Mucosa of rectum (tissue), 2 donors: ENCODE data around the gene DLX5.

Source experiments
- H3K27ac ChIP-seq, 2 donors: one replicate each; pipeline ENCODE4 v1.7.0; 2013; ENCODE audit warnings: inconsistent platforms in 2 of 2, low read depth in 2 of 2, low read length in 2 of 2
- H3K27me3 ChIP-seq, 2 donors: one replicate each; pipeline ENCODE4 v1.7.0; 2013; ENCODE audit warnings: low read length in 2 of 2; ENCODE audit not compliant: control insufficient read depth in 2 of 2, insufficient read depth in 2 of 2
- H3K36me3 ChIP-seq, 2 donors: one replicate each; pipeline ENCODE4 v1.7.0; 2013; ENCODE audit warnings: low read length in 2 of 2; ENCODE audit not compliant: control insufficient read depth in 2 of 2, insufficient read depth in 2 of 2
- H3K4me1 ChIP-seq, 2 donors: one replicate each; pipeline ENCODE4 v1.7.0; 2013; ENCODE audit warnings: low read length in 2 of 2, mild to moderate bottlenecking in 1 of 2; ENCODE audit not compliant: control insufficient read depth in 2 of 2, insufficient read depth in 2 of 2
- H3K4me3 ChIP-seq, 2 donors: one replicate each; pipeline ENCODE4 v1.7.0; 2013; ENCODE audit warnings: low read length in 2 of 2
- H3K9ac ChIP-seq, 2 donors: one replicate each; pipeline ENCODE4 v1.7.0; 2013; ENCODE audit warnings: low read length in 2 of 2, low read depth in 1 of 2, mild to moderate bottlenecking in 1 of 2
- H3K9me3 ChIP-seq, 2 donors: one replicate each; pipeline ENCODE4 v1.7.0; 2013; ENCODE audit warnings: low read length in 2 of 2; ENCODE audit not compliant: control insufficient read depth in 2 of 2
- donor health status: healthy.
- donor health status: Normal muscosa, but diverticular disease.

The DLX5 gene

DNA sequence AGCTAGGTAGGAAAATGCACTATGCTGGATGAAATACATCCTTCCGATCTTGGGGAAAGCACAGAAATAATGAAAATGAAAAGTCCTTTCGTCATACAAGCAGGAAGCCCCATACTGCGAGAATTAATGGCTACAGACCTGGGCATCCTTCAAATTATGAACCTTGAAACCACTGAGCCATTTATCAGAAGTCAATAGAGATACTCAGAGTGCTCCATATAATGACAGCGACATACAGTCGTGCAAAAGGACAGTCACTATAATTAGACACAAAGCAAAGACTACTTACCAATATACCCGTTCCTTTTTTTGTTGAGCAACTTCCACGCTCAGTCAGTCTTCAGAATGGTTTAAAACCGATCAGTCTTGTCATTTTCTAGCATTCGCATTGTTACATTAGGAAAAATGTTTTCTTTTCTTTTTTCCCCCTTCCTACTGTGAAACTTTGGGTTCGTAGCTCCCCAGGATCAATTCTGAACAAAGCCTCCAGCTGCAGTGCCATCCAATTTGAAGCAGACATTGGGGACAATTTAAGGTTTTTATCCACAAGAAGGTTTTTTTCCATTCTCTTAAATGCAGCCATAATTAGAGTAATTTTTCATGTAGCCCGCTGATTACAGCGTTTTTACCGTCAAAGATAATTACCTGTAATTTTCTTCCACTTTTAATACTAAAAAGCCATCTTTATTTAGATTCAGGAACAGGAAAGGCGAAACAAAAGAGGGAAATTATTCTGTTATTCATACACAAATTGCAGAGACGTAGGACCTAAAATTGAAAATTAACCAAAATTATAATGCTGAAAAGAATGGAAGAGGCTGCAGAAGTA is 12.9 kb downstream of the DLX5 start:
- Histone ChIP-seq H3K4me3 (no peak overlapping the region), H3K27me3 (peaks cover 72 to 83% of the 10 kb centered on the region in 2 donors)

DNA sequence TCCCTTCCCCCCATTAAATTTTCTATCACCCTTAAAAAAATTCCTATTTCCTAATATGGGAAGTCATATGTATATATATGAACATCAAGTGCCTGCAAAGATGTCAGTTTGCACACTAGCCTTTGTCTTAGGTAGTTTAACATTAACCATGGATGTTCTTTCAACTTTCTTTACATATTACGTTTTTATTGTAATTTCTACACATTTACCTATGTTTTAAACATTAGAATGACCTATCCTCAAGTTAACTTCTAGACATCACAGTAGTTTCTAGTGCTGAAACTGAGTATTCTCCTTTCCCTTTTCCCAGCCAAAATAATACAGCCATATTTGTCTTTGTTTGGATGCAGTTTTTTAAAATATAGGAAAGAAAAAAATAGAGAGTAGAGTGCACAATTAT is 13.5 kb downstream of the DLX5 start:
- Histone ChIP-seq H3K9me3 (no peaks in the 10 kb centered on the region), H3K27ac (no peak overlapping the region), H3K4me3 (no peak overlapping the region), H3K27me3 (peaks cover 65 to 80% of the 10 kb centered on the region in 2 donors), H3K36me3 (no peaks in the 10 kb centered on the region), H3K9ac (no peak overlapping the region), H3K4me1 (no peaks in the 10 kb centered on the region)

More for the DNA sequence above, 12.9 kb downstream of the DLX5 start:
- Histone ChIP-seq H3K27ac (no peak overlapping the region), H3K9me3 (no peaks in the 10 kb centered on the region), H3K4me1 (no peaks in the 10 kb centered on the region), H3K9ac (no peak overlapping the region), H3K36me3 (no peaks in the 10 kb centered on the region)

DNA sequence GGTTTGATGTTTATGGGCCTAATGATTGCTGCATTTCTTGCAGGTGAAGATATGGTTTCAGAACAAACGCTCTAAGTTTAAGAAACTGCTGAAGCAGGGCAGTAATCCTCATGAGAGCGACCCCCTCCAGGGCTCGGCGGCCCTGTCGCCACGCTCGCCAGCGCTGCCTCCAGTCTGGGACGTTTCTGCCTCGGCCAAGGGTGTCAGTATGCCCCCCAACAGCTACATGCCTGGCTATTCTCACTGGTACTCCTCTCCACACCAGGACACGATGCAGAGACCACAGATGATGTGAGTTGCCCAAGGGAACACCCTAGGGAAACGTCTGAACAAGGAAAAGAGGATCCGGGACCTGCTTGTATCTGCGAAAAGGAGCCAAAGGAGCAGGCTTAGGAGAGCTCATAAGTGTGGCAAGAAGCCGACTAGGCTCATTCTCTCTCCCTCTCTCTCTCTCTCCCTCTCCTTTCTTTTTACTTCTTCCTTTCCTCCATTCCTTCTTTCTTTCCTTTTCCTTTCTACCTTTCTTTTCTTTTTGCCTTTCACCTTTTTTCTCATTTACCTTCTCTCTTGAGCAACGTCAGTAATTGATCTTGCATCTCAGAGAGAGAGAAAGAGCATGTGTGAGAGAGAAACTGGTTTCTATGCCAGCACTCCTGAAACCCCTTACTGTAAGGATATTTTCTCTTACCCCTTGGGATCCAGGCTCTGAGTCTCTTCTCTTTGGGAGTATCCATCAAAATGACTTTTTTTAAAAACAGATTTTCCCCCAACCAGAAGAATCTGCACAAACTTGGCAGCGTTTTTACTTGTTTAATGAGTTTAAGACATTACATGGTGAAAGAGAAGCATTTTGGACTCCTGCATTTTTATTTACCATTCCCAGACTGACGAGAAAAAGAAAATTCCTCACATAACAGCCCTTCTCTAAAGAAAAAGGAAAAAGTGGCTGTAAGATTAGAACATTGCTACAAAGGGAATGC is 14.6 kb downstream of the DLX5 start:
- Histone ChIP-seq H3K4me3 (no peak overlapping the region), H3K4me1 (peaks cover 2 to 4% of the 10 kb centered on the region in 2 donors), H3K9ac (no peak overlapping the region), H3K36me3 (no peaks in the 10 kb centered on the region), H3K27me3 (peaks cover 60 to 75% of the 10 kb centered on the region in 2 donors), H3K27ac (no peak overlapping the region), H3K9me3 (no peaks in the 10 kb centered on the region)

DNA sequence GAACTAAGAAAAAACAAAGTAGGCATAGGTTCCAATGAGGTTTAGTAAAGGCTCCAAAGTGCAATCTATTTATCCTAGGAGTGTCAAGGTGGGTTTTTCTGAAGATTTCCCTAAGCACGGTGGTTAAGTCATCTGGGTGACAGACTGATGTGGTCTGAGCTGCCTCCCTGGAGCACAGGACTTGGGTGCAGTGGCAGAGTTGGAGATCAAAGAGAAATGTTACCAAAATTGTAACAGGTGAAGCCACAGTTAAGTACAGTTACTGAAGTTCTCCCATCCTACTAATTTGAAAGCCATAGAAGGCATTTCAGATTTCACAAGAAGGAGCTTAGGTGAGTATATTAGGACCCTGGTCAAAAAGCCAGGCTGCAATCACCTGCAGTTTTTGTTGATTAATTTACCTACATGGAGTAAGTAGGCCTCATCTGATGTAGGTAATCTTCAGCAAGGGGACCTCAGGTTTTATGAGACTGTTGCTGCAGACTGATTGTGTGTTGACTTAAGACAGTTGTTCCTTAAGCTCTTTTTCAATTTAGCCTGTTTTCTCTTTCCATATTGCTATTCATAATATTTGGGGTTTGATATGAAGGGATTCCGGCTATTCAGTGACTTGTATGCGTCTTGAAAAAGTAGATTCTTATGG is 16.2 kb downstream of the DLX5 start:
- no peaks in the 10 kb centered on the region for H3K9me3 ChIP-seq
- peaks cover 63 to 77% of the 10 kb centered on the region in 2 donors for H3K27me3 ChIP-seq
- H3K36me3 ChIP-seq = no peaks in the 10 kb centered on the region
- H3K9ac ChIP-seq = no peak overlapping the region
- no peak overlapping the region for H3K4me3 ChIP-seq
- H3K4me1 ChIP-seq = peaks cover 3 to 4% of the 10 kb centered on the region in 2 donors
- no peak overlapping the region for H3K27ac ChIP-seq

DNA sequence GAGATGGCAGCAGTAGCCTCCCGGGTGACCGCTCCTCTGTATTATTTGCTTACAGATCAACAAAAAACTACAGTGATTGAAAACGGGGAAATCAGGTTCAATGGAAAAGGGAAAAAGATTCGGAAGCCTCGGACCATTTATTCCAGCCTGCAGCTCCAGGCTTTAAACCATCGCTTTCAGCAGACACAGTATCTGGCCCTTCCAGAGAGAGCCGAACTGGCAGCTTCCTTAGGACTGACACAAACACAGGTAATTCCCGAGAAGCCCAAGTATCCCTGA is 17.1 kb downstream of the DLX5 start:
- no peaks in the 10 kb centered on the region for H3K36me3 ChIP-seq
- no peak overlapping the region for H3K27ac ChIP-seq
- peaks cover 3 to 4% of the 10 kb centered on the region in 2 donors for H3K4me1 ChIP-seq
- no peak overlapping the region for H3K9ac ChIP-seq
- no peak overlapping the region for H3K4me3 ChIP-seq
- H3K9me3 ChIP-seq = no peaks in the 10 kb centered on the region
- peaks cover 64 to 78% of the 10 kb centered on the region in 2 donors for H3K27me3 ChIP-seq

DNA sequence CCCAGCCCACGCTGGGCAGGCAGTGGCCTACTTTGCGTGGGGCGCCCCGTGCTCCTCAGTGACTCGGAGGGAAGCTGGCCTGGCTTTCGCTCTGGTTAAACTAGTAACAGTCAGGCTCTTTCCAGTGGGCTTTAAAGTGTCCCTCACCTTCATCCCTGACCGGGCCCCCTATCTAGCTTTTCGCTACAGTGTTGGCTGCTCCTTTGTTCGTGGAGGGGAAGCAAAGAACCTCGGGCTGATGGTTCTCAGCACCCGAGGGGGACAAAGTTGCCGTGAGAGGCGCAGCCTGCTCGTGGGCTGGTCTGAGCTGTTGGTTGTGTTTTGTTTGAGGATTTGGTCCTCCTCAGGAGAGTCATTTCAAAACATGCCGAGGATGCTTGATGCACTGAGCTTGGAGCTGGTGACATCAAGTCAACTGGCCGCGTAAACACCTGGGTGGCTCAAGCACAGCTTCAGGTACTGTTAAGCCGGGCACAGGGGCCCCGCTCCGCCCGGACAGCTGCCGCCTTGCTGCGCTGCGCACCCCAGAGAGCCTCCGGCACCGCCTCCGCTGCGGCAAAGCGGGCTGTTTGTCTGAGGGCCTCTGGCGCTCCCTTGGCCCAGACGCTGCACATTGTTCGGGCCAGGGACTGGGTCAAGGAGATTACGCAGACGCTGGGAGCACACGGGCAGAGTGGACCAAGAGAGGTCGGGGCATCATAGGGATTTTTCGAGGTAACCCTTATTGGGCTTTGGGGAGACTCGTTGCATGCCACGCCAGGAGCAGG is 17.6 kb downstream of the DLX5 start:
- Histone ChIP-seq H3K27me3 (peaks cover 63 to 78% of the 10 kb centered on the region in 2 donors), H3K36me3 (no peaks in the 10 kb centered on the region)

DNA sequence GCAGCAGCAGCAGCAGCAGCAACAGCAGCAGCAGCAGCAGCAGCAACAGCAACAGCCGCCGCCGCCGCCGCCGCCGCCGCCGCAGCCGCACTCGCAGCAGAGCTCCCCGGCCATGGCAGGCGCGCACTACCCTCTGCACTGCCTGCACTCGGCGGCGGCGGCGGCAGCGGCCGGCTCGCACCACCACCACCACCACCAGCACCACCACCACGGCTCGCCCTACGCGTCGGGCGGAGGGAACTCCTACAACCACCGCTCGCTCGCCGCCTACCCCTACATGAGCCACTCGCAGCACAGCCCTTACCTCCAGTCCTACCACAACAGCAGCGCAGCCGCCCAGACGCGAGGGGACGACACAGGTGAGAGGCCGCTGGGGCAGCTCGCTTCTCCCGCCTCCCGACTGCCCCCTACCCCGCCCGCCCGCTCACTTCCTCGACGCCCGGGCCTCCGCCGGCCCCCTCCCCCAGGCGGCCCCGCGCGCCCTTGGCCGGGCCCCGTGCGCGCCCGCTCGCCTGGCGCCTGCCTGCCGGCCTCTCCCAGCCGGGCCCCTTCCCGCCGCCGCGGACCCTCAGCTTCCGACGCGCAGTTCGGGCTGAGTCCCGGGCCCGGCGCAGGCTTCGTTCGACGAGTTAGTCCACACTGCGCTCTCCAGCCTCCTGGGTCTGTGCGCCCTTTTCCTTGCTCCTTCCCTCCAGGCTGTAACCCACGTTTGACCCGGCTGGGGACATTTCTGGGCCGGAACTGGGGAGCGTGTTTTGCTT is 18.4 kb downstream of the DLX5 start:
- Histone ChIP-seq H3K27ac (no peak overlapping the region), H3K9me3 (no peaks in the 10 kb centered on the region), H3K36me3 (no peaks in the 10 kb centered on the region), H3K4me3 (peak overlapping the region in 1 of 2 donors; percentile 13), H3K4me1 (peaks cover 3 to 4% of the 10 kb centered on the region in 2 donors), H3K9ac (no peak overlapping the region), H3K27me3 (peaks cover 63 to 77% of the 10 kb centered on the region in 2 donors)

More for the DNA sequence above, 17.6 kb downstream of the DLX5 start:
- Histone ChIP-seq H3K9me3 (no peaks in the 10 kb centered on the region), H3K4me1 (peaks cover 3 to 4% of the 10 kb centered on the region in 2 donors), H3K4me3 (no peak overlapping the region), H3K9ac (no peak overlapping the region), H3K27ac (no peak overlapping the region)

DNA sequence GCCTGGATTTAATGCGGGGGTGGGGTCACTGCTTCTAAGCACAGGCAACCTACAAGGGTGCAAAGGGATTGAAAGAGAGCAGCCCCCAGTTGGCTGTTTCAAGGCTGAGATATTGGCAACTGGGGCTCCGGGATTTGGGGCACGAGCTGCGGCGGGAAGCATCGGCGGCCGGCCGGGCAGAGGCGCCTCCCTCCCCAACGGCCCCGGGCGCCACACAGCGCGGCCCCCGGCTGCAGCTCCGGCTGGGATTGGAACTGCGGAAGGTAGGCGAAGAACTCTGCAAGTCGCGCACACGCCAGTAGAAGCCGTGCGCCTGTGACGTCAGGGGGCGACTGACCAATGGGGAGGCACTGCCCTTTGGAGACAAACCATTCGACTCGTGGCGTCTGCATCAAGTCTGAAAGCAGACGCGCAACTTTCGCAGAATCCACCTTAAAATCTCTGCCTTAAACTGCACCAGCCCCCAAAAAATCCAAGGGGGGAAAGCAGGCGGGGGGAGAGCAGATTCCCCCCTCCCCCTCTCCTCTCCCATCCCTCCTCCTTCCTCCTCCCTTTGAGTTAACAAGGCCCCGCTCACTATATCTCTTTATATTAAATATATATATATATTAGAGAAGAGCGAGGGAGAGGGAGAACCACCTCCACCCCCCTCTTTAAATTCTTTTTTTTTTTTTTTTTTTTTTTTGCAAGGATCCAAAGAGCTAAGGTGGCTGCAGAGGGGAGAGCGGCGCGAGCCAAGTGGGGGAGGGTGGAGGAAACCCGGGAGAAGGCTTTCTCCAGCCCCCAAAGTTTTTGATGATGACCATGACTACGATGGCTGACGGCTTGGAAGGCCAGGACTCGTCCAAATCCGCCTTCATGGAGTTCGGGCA is 19.2 kb downstream of the DLX5 start, which contains the start of gene DLX6:
TSS of gene DLX6 (plus strand) at position 371 of the 872 bp plus-strand sequence. CDS start at position 796, 425 bp downstream.
- Histone ChIP-seq H3K9me3 (no peaks in the 10 kb centered on the region), H3K4me3 (peak within 1 kb of the TSS; percentile 27 to 32), H3K36me3 (no peaks in the 10 kb centered on the region), H3K27ac (no peak within 1 kb of the TSS), H3K9ac (no peak within 1 kb of the TSS), H3K27me3 (peaks cover 68 to 81% of the 10 kb centered on the region in 2 donors), H3K4me1 (peaks cover 3 to 4% of the 10 kb centered on the region in 2 donors)
